ENCODE results near the gene RNF133.

Gene RNF133

DNA sequence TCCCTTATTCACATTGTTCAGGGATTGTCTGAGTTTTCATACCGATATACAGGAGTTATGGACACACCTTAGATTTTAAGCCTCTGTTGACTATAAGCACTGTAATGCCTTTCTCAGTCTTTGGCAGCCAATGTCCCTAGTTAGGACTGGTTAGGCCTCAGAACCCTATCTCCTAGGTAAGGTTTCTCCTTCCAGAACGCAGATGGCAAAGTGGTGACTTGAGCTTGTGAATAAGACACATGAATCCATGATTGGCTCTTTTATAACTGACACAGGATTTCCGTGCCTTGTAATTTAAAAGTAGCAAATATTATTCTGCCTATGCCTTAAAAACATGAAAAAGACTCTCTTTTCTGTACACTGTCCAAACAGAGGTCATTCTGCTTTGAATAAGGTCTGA lies 16.3 kb upstream of the RNF133 start:
- Histone ChIP-seq H3K4me2 (ENCODE audit: low read depth, low read length, poor library complexity, severe bottlenecking) (no peak overlapping the region), H3F3A (ENCODE audit: low read depth) (no peaks in the 10 kb centered on the region), H3K4me1 (ENCODE audit: insufficient read depth, low read length, poor library complexity, severe bottlenecking) (no peaks in the 10 kb centered on the region), H3K27me3 (ENCODE audit: insufficient read depth, low read length, poor library complexity, severe bottlenecking) (no peaks in the 10 kb centered on the region), H3K9ac (ENCODE audit: low read depth, low read length, poor library complexity, severe bottlenecking) (no peak overlapping the region), H4K20me1 (ENCODE audit: insufficient read depth, low read length, poor library complexity, severe bottlenecking) (no peaks in the 10 kb centered on the region), H3K36me3 (ENCODE audit: insufficient read depth, low read length) (no peaks in the 10 kb centered on the region), H3K9me2 (replicated peaks; ENCODE audit: low read depth, low read length) (no peaks in the 10 kb centered on the region), H3K79me2 (ENCODE audit: insufficient read depth, low read length) (no peaks in the 10 kb centered on the region), H3K9me3 (ENCODE audit: insufficient read depth, low read depth, low read length) (no peaks in the 10 kb centered on the region), H2AFZ (ENCODE audit: low read length) (no peak overlapping the region), H3K4me3 (ENCODE audit: low read length, poor library complexity, severe bottlenecking) (no peak overlapping the region)
- no peak for TF ChIP-seq CTCF (conservative IDR thresholded peaks at IDR 0.05; ENCODE audit: low read length)

DNA sequence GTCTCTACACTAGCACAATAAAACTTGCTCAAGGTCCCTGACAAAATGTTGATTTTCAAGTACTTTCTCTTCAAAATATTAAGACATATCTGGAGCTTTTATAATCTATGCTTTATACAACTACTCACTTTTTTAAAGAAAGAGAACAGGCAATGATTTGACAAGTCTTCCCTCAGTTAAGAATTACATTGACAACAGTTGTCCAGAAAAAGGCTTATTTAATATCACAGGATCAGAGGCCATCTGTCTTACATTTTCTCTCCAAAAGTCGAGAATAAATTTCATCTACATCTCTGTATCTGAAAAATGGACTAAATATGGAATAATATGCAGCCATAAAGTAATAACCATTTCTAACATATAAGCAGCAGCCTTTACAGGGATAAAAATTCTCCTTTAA lies 12.0 kb upstream of the RNF133 start:
- no peaks in the 10 kb centered on the region for H3F3A ChIP-seq (ENCODE audit: low read depth)
- no peak overlapping the region for H3K9ac ChIP-seq (ENCODE audit: low read depth, low read length, poor library complexity, severe bottlenecking)
- H3K9me3 ChIP-seq (ENCODE audit: insufficient read depth, low read depth, low read length): no peaks in the 10 kb centered on the region
- no peaks in the 10 kb centered on the region for H3K27me3 ChIP-seq (ENCODE audit: insufficient read depth, low read length, poor library complexity, severe bottlenecking)
- no peaks in the 10 kb centered on the region for H3K79me2 ChIP-seq (ENCODE audit: insufficient read depth, low read length)
- H3K36me3 ChIP-seq (ENCODE audit: insufficient read depth, low read length): no peaks in the 10 kb centered on the region
- H3K9me2 ChIP-seq (replicated peaks; ENCODE audit: low read depth, low read length): no peaks in the 10 kb centered on the region
- H4K20me1 ChIP-seq (ENCODE audit: insufficient read depth, low read length, poor library complexity, severe bottlenecking): no peaks in the 10 kb centered on the region
- no peaks in the 10 kb centered on the region for H3K4me1 ChIP-seq (ENCODE audit: insufficient read depth, low read length, poor library complexity, severe bottlenecking)
- H3K4me3 ChIP-seq (ENCODE audit: low read length, poor library complexity, severe bottlenecking): no peak overlapping the region
- no peak overlapping the region for H3K4me2 ChIP-seq (ENCODE audit: low read depth, low read length, poor library complexity, severe bottlenecking)
- no peak overlapping the region for H2AFZ ChIP-seq (ENCODE audit: low read length)
- no peak for TF ChIP-seq CTCF (conservative IDR thresholded peaks at IDR 0.05; ENCODE audit: low read length)
- TF ChIP-seq EZH2phosphoT487 (IDR thresholded peaks at IDR 0.05; ENCODE audit: borderline replicate concordance): no peak

- Histone ChIP-seq H2AFZ (ENCODE audit: low read length) (no peak overlapping the region), H3K4me1 (ENCODE audit: insufficient read depth, low read length, poor library complexity, severe bottlenecking) (no peaks in the 10 kb centered on the region), H3K9me2 (replicated peaks; ENCODE audit: low read depth, low read length) (no peaks in the 10 kb centered on the region), H3K9ac (ENCODE audit: low read depth, low read length, poor library complexity, severe bottlenecking) (no peak overlapping the region), H3K79me2 (ENCODE audit: insufficient read depth, low read length) (no peaks in the 10 kb centered on the region), H3K4me2 (ENCODE audit: low read depth, low read length, poor library complexity, severe bottlenecking) (no peak overlapping the region), H3F3A (ENCODE audit: low read depth) (no peaks in the 10 kb centered on the region), H3K27me3 (ENCODE audit: insufficient read depth, low read length, poor library complexity, severe bottlenecking) (no peaks in the 10 kb centered on the region), H3K36me3 (ENCODE audit: insufficient read depth, low read length) (no peaks in the 10 kb centered on the region), H4K20me1 (ENCODE audit: insufficient read depth, low read length, poor library complexity, severe bottlenecking) (no peaks in the 10 kb centered on the region), H3K9me3 (ENCODE audit: insufficient read depth, low read depth, low read length) (no peaks in the 10 kb centered on the region), H3K4me3 (ENCODE audit: low read length, poor library complexity, severe bottlenecking) (no peak overlapping the region)
- TF ChIP-seq CTCF (conservative IDR thresholded peaks at IDR 0.05; ENCODE audit: low read length) (no peak), EZH2phosphoT487 (IDR thresholded peaks at IDR 0.05; ENCODE audit: borderline replicate concordance) (no peak)
Measured at GRCh38 chr7:122709930-122710646, 11.2 kb upstream of the RNF133 start.
